ENCODE data around the gene RASSF10. TPM values are rescaled to one million over a fixed set of nuclear protein-coding genes. Genes with fewer than 3 reads are reported as not detected.

RASSF10 gene
- total RNA-seq, 2 donors from 2014 or later, result not detected

GRCh38 chr11:13000721-13001120 is 8.4 kb upstream of the RASSF10 start:
- DNase-seq (ENCODE audit: low spot score), result no peak
- ATAC-seq, result no peak
- Mint-ChIP-seq H3K36me3 (no peaks in the 10 kb centered on the region), H3K9me3 (peaks cover 3% of the 10 kb centered on the region), H3K27ac (no peak overlapping the region), H3K27me3 (peaks cover 25 to 42% of the 10 kb centered on the region in 2 donors), H3K4me1 (ENCODE audit: low read depth in 2 of 2) (no peaks in the 10 kb centered on the region), H3K4me3 (no peak overlapping the region)

GRCh38 chr11:13003736-13004493 is 5.2 kb upstream of the RASSF10 start:
- Mint-ChIP-seq H3K36me3 (no peaks in the 10 kb centered on the region), H3K9me3 (no peaks in the 10 kb centered on the region), H3K4me3 (no peak overlapping the region)

GRCh38 chr11:13007182-13008060 is 1.7 kb upstream of the RASSF10 start:
- DNase-seq (ENCODE audit: low spot score), result no peak
- no peaks in the 10 kb centered on the region for H3K36me3 Mint-ChIP-seq
- no peak overlapping the region for H3K4me3 Mint-ChIP-seq
- peaks cover 0 to 4% of the 10 kb centered on the region in 2 donors for H3K4me1 Mint-ChIP-seq (ENCODE audit: low read depth in 2 of 2)
- peaks cover 48 to 72% of the 10 kb centered on the region in 2 donors for H3K27me3 Mint-ChIP-seq
- H3K9me3 Mint-ChIP-seq, result no peaks in the 10 kb centered on the region
- no peak for ATAC-seq
- H3K27ac Mint-ChIP-seq, result no peak overlapping the region

More at GRCh38 chr11:13003736-13004493, 5.2 kb upstream of the RASSF10 start:
- DNase-seq (ENCODE audit: low spot score) (no peak), ATAC-seq (no peak)
- Mint-ChIP-seq H3K27ac (no peak overlapping the region), H3K4me1 (ENCODE audit: low read depth in 2 of 2) (peaks cover 0 to 3% of the 10 kb centered on the region in 2 donors), H3K27me3 (peaks cover 41 to 64% of the 10 kb centered on the region in 2 donors)

DNA sequence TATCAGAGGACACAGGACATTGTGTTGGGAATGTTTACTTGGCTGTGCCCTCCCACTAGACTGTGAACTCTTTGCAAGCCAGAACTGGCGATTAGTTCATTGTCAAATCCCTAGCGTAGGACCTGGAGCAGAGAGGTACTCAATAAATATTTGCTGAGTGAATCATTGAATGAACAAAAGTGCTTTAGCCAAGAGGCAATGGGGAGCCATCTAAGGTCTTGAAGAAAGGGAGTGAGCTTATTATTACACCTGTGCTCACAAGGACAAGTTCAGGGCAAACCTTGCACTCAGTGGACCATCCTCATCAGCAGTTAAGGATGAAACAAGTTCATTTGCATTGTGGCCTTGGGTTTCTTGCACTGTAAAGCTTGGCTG is 1.1 kb upstream of the RASSF10 start:
- no peak overlapping the region for H3K4me3 Mint-ChIP-seq
- no peaks in the 10 kb centered on the region for H3K36me3 Mint-ChIP-seq
- DNase-seq (ENCODE audit: low spot score) (no peak), ATAC-seq (no peak)
- peaks cover 0 to 4% of the 10 kb centered on the region in 2 donors for H3K4me1 Mint-ChIP-seq (ENCODE audit: low read depth in 2 of 2)
- no peak overlapping the region for H3K27ac Mint-ChIP-seq
- peaks cover 48 to 72% of the 10 kb centered on the region in 2 donors for H3K27me3 Mint-ChIP-seq
- no peaks in the 10 kb centered on the region for H3K9me3 Mint-ChIP-seq

GRCh38 chr11:13009476-13009920 is 382 bp downstream of the RASSF10 start:
- H3K36me3 Mint-ChIP-seq, result no peaks in the 10 kb centered on the region
- ATAC-seq (no peak), DNase-seq (ENCODE audit: low spot score) (no peak)
- no peaks in the 10 kb centered on the region for H3K9me3 Mint-ChIP-seq
- peaks cover 42 to 67% of the 10 kb centered on the region in 2 donors for H3K27me3 Mint-ChIP-seq
- H3K27ac Mint-ChIP-seq, result no peak overlapping the region
- H3K4me1 Mint-ChIP-seq (ENCODE audit: low read depth in 2 of 2), result peaks cover 0 to 4% of the 10 kb centered on the region in 2 donors
- H3K4me3 Mint-ChIP-seq, result no peak overlapping the region

GRCh38 chr11:13009921-13010748 is 1.0 kb downstream of the RASSF10 start:
- H3K4me3 Mint-ChIP-seq, result no peak overlapping the region
- no peaks in the 10 kb centered on the region for H3K9me3 Mint-ChIP-seq
- peaks cover 0 to 4% of the 10 kb centered on the region in 2 donors for H3K4me1 Mint-ChIP-seq (ENCODE audit: low read depth in 2 of 2)
- H3K36me3 Mint-ChIP-seq, result no peaks in the 10 kb centered on the region
- H3K27ac Mint-ChIP-seq, result no peak overlapping the region
- DNase-seq (ENCODE audit: low spot score) (no peak), ATAC-seq (no peak)
- H3K27me3 Mint-ChIP-seq, result peaks cover 42 to 72% of the 10 kb centered on the region in 2 donors

DNA sequence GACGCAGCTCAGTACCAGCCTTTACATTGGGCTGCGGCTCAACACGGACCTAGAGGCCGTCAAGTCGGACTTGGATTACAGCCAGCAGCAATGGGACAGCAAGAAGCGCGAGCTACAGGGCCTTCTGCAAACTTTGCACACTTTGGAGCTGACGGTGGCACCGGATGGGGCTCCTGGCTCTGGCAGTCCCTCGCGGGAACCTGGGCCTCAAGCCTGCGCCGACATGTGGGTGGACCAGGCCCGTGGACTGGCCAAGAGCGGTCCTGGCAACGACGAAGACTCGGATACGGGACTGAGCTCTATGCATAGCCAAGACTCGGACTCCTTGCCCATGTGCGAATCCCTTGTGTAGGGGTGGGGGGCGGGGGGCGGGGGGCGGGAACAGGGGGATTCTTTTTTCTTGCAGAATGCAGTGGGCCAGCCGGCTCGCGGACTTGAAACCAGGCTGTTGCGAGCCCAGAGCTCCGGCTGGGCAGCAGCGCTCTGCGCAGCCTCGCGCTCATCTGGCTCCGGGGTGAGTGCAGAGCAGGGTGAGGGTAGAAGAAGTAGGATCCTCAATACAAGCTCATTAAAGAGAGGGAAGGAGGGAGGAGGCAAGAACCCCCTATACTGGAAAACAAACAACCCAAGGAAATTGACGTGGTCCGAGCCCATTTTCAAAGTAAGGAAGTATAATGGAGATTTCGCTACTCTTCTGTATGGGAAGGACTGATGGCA is 1.8 kb downstream of the RASSF10 start:
- ATAC-seq (no peak), DNase-seq (ENCODE audit: low spot score) (no peak)
- Mint-ChIP-seq H3K4me1 (ENCODE audit: low read depth in 2 of 2) (peaks cover 0 to 4% of the 10 kb centered on the region in 2 donors), H3K27ac (no peak overlapping the region), H3K36me3 (no peaks in the 10 kb centered on the region), H3K4me3 (no peak overlapping the region), H3K27me3 (peaks cover 41 to 69% of the 10 kb centered on the region in 2 donors), H3K9me3 (no peaks in the 10 kb centered on the region)

DNA sequence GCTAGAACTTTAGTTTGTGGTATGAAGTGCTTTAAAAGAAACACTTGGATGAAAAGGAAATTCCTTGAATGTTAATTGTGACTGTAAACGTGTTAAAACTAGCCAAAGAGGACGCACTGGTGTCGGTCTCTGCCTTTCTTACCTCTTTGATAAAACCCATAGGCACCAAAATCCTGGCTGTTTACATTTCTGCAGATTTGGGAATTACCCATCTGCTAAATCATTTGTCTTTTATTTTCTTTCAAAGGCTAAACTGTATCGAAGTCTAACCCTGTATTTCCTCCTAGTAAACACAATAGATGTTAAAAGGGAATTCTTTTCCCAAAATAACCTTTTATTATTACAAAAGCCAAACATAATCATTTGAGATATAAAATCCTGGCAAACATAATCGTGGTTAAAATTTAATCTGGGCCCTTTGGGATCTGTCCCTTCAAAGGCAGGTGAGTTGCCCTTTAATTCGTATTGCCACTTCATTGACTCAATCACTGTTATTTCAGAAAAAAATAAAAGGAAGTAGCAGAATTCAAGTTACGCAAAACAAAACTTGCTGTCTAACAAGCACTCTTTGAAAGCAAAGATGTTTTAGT is 2.4 kb downstream of the RASSF10 start:
- Mint-ChIP-seq H3K36me3 (no peaks in the 10 kb centered on the region), H3K27ac (no peak overlapping the region), H3K4me1 (ENCODE audit: low read depth in 2 of 2) (peaks cover 0 to 4% of the 10 kb centered on the region in 2 donors), H3K9me3 (no peaks in the 10 kb centered on the region), H3K4me3 (no peak overlapping the region), H3K27me3 (peaks cover 42 to 69% of the 10 kb centered on the region in 2 donors)
- no peak for ATAC-seq
- no peak for DNase-seq (ENCODE audit: low spot score)

GRCh38 chr11:13012056-13012661 is 3.0 kb downstream of the RASSF10 start:
- H3K4me3 Mint-ChIP-seq, result no peak overlapping the region
- H3K27me3 Mint-ChIP-seq, result peaks cover 40 to 69% of the 10 kb centered on the region in 2 donors

GRCh38 chr11:13013054-13013488 is 4.0 kb downstream of the RASSF10 start:
- H3K27ac Mint-ChIP-seq, result no peak overlapping the region
- no peaks in the 10 kb centered on the region for H3K36me3 Mint-ChIP-seq
- peaks cover 0 to 4% of the 10 kb centered on the region in 2 donors for H3K4me1 Mint-ChIP-seq (ENCODE audit: low read depth in 2 of 2)
- no peaks in the 10 kb centered on the region for H3K9me3 Mint-ChIP-seq
- peaks cover 38 to 66% of the 10 kb centered on the region in 2 donors for H3K27me3 Mint-ChIP-seq
- no peak overlapping the region for H3K4me3 Mint-ChIP-seq
- DNase-seq (ENCODE audit: low spot score), result no peak
- no peak for ATAC-seq

More at GRCh38 chr11:13012056-13012661, 3.0 kb downstream of the RASSF10 start:
- Mint-ChIP-seq H3K36me3 (no peaks in the 10 kb centered on the region), H3K9me3 (no peaks in the 10 kb centered on the region), H3K27ac (no peak overlapping the region), H3K4me1 (ENCODE audit: low read depth in 2 of 2) (peaks cover 0 to 4% of the 10 kb centered on the region in 2 donors)
- no peak for ATAC-seq
- no peak for DNase-seq (ENCODE audit: low spot score)

DNA sequence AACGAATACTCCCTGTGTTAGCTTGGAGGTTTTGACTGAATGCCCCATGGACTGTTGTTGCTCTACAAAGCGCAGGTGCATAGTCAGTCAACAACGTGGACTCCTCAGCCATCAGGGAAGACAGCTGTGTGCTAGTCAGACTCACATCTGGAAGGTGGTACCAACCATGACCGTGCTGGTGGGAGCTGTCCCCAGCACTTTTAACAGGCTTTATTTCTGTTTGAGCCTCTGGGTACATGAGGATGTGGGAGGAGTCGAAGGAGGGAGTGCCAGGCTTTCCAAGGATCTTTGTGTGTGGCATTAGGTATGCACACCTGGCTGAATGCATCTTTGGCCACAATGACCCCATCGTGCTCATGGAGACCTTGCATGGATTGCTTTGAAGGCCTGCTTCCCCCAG is 6.6 kb downstream of the RASSF10 start:
- Mint-ChIP-seq H3K4me3 (no peak overlapping the region), H3K4me1 (ENCODE audit: low read depth in 2 of 2) (no peaks in the 10 kb centered on the region), H3K9me3 (no peaks in the 10 kb centered on the region), H3K36me3 (no peaks in the 10 kb centered on the region), H3K27ac (no peak overlapping the region), H3K27me3 (peaks cover 34 to 67% of the 10 kb centered on the region in 2 donors)
- DNase-seq (ENCODE audit: low spot score), result no peak
- ATAC-seq, result no peak

GRCh38 chr11:13016415-13016814 is 7.3 kb downstream of the RASSF10 start:
- H3K9me3 Mint-ChIP-seq, result no peaks in the 10 kb centered on the region
- no peak overlapping the region for H3K4me3 Mint-ChIP-seq
- H3K4me1 Mint-ChIP-seq (ENCODE audit: low read depth in 2 of 2), result no peaks in the 10 kb centered on the region
- ATAC-seq, result no peak
- DNase-seq (ENCODE audit: low spot score), result no peak
- H3K27ac Mint-ChIP-seq, result no peak overlapping the region
- H3K27me3 Mint-ChIP-seq, result peaks cover 31 to 67% of the 10 kb centered on the region in 2 donors
- no peaks in the 10 kb centered on the region for H3K36me3 Mint-ChIP-seq

All from natural killer cell treated with Interleukin-12 subunit alpha and Interleukin-12 subunit beta and Interleukin-15 and Interleukin-18, amount 100 ng/mL, for 72 hours (primary cell).